Activated naive CD4-positive, alpha-beta T cell treated with anti-CD3 and anti-CD28 coated beads, Interleukin-2, amount 10 ng/mL, durations not matched to agents 7 days and 5 days (primary cell): ENCODE measurements around the gene FAM227B.
"Not testable (repeated sequence)": the region's sequence is repeated elsewhere in the genome, so short reads cannot be mapped to it uniquely, and the experiment has no call there.

Experiments
- CTCF ChIA-PET: fragments of 350-600 bp; sonication (Branson Sonifier 250); formaldehyde crosslinking; loops from one replicate; lab custom pipeline; 2021; ENCODE audit warnings: antibody characterized with exemption; lab: Charles Lee
- DNase-seq: peaks from one replicate; pipeline ENCODE4 v3.0.0-alpha.2; 2020
- H3K27ac Mint-ChIP-seq: one replicate; pipeline ENCODE4 v1.8.0; 2021; ENCODE audit warnings: mild to moderate bottlenecking, moderate library complexity, mixed read lengths
- H3K27me3 Mint-ChIP-seq: one replicate; pipeline ENCODE4 v1.8.0; 2021; ENCODE audit warnings: mild to moderate bottlenecking, mixed read lengths
- H3K36me3 Mint-ChIP-seq: one replicate; pipeline ENCODE4 v1.8.0; 2021; ENCODE audit warnings: mixed read lengths
- H3K4me1 Mint-ChIP-seq: one replicate; pipeline ENCODE4 v1.8.0; 2021; ENCODE audit warnings: mixed read lengths
- H3K4me3 Mint-ChIP-seq: one replicate; pipeline ENCODE4 v1.8.0; 2021; ENCODE audit warnings: mild to moderate bottlenecking, moderate library complexity, mixed read lengths
- H3K9me3 Mint-ChIP-seq: one replicate; pipeline ENCODE4 v1.8.0; 2021; ENCODE audit warnings: mixed read lengths

Gene FAM227B

GRCh38 chr15:49495993-49496753 is 124.4 kb downstream of the FAM227B start:
- no peak for DNase-seq
- Mint-ChIP-seq H3K36me3 (no peaks in the 10 kb centered on the region), H3K27me3 (no peaks in the 10 kb centered on the region), H3K4me1 (no peaks in the 10 kb centered on the region), H3K27ac (no peak overlapping the region), H3K4me3 (no peak overlapping the region), H3K9me3 (peaks cover under 1% of the 10 kb centered on the region)
- CTCF ChIA-PET, result interaction anchor here (0.8 kb wide), 1 partner anchor 25 kb away, joined by 3 read pairs; no protein-coding TSS in a partner anchor

DNA sequence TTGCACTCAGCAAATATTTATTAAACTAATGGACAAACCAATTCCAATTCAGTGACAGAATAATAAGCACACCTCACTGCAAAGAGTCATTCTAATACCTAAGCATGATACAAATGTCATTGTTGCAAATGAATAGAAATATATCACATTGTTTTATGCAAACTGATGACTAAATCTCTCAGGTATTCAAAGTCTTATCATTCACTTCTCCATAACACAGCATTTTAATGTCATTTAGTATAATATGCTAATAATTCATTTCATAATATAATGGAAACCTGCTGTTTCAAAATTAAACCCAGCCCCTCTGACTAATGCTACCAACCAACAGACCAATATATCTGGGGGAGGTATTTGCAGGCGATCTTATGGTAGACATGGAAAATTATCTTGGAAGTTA is 125.8 kb downstream of the FAM227B start:
- Mint-ChIP-seq H3K36me3 (no peaks in the 10 kb centered on the region), H3K4me1 (no peaks in the 10 kb centered on the region), H3K27ac (no peak overlapping the region), H3K27me3 (no peaks in the 10 kb centered on the region), H3K9me3 (no peaks in the 10 kb centered on the region), H3K4me3 (no peak overlapping the region)
- no peak for DNase-seq
- CTCF ChIA-PET, result no interaction called here

GRCh38 chr15:49492830-49493229 is 127.8 kb downstream of the FAM227B start:
- no peak for DNase-seq
- H3K9me3 Mint-ChIP-seq, result no peaks in the 10 kb centered on the region
- H3K4me1 Mint-ChIP-seq, result no peaks in the 10 kb centered on the region
- CTCF ChIA-PET, result interaction anchor here (0.7 kb wide), 1 partner anchor 21 kb away, joined by 4 read pairs; no protein-coding TSS in a partner anchor
- no peaks in the 10 kb centered on the region for H3K27me3 Mint-ChIP-seq
- no peak overlapping the region for H3K27ac Mint-ChIP-seq
- no peaks in the 10 kb centered on the region for H3K36me3 Mint-ChIP-seq
- H3K4me3 Mint-ChIP-seq, result no peak overlapping the region

DNA sequence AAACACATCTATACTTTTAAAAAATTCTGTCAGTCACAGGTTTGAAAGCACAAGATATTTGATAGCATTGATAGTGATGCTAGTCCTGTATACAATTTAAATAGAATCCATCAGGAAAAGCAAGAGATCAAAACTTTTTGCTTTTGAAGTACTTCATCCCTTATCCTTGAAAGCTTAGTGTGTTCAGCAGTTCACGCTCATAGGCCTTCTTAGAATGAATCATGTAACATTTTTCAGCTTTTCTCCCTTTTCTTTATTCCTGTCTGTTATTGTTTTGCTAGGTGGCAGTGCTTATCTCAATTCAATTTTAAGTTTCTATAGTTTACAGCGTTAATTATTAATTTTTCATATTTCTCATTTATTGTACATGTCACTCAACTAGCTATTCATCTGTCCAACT is 128.5 kb downstream of the FAM227B start:
- DNase-seq, result no peak
- H3K4me1 Mint-ChIP-seq, result no peaks in the 10 kb centered on the region

GRCh38 chr15:49490966-49491365 is 129.7 kb downstream of the FAM227B start:
- no peak overlapping the region for H3K4me3 Mint-ChIP-seq
- H3K36me3 Mint-ChIP-seq, result no peaks in the 10 kb centered on the region
- H3K4me1 Mint-ChIP-seq, result no peaks in the 10 kb centered on the region
- H3K27ac Mint-ChIP-seq, result no peak overlapping the region
- no peaks in the 10 kb centered on the region for H3K27me3 Mint-ChIP-seq
- DNase-seq, result no peak
- H3K9me3 Mint-ChIP-seq, result no peaks in the 10 kb centered on the region
- CTCF ChIA-PET, result no interaction called here

More for the DNA sequence above, 128.5 kb downstream of the FAM227B start:
- Mint-ChIP-seq H3K36me3 (no peaks in the 10 kb centered on the region), H3K9me3 (no peaks in the 10 kb centered on the region), H3K4me3 (no peak overlapping the region), H3K27me3 (no peaks in the 10 kb centered on the region), H3K27ac (no peak overlapping the region)
- CTCF ChIA-PET, result interaction anchor here (0.7 kb wide), 1 partner anchor 20 kb away, joined by 4 read pairs; no protein-coding TSS in a partner anchor

GRCh38 chr15:49485401-49485800 is 135.2 kb downstream of the FAM227B start:
- H3K27me3 Mint-ChIP-seq, H3K36me3 Mint-ChIP-seq, H3K4me3 Mint-ChIP-seq, H3K4me1 Mint-ChIP-seq, H3K27ac Mint-ChIP-seq, CTCF ChIA-PET, DNase-seq, H3K9me3 Mint-ChIP-seq: not testable (repeated sequence)

GRCh38 chr15:49478982-49479381 is 141.6 kb downstream of the FAM227B start:
- H3K36me3 Mint-ChIP-seq, H3K4me3 Mint-ChIP-seq, CTCF ChIA-PET, H3K9me3 Mint-ChIP-seq, H3K4me1 Mint-ChIP-seq, H3K27me3 Mint-ChIP-seq, H3K27ac Mint-ChIP-seq, DNase-seq: not testable (repeated sequence)

GRCh38 chr15:49478021-49478420 is 142.6 kb downstream of the FAM227B start:
- H3K27me3 Mint-ChIP-seq, H3K4me1 Mint-ChIP-seq, CTCF ChIA-PET, H3K4me3 Mint-ChIP-seq, H3K27ac Mint-ChIP-seq, DNase-seq, H3K36me3 Mint-ChIP-seq, H3K9me3 Mint-ChIP-seq: not testable (repeated sequence)

DNA sequence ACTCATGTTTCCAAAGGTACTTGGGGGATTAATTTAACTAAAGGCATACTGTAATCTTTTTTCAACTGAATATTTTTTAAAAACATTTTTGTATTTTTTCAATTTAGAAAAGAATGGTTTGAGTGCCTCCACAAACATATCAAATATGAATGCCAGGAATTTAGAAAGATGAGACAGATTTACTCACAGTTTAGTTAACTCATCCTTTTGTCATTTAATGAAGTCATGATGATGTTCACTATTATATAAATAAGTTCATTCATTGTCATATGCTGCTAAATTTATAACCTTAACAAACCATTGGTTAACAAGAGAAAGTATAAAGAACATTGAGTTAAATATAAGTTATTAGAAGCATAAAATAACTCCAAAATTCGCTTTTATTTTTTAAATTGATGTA is 147.6 kb downstream of the FAM227B start:
- Mint-ChIP-seq H3K4me1 (peaks cover 3% of the 10 kb centered on the region), H3K4me3 (no peak overlapping the region), H3K36me3 (no peaks in the 10 kb centered on the region), H3K27me3 (no peaks in the 10 kb centered on the region), H3K9me3 (no peaks in the 10 kb centered on the region), H3K27ac (no peak overlapping the region)
- no peak for DNase-seq
- CTCF ChIA-PET, result no interaction called here

DNA sequence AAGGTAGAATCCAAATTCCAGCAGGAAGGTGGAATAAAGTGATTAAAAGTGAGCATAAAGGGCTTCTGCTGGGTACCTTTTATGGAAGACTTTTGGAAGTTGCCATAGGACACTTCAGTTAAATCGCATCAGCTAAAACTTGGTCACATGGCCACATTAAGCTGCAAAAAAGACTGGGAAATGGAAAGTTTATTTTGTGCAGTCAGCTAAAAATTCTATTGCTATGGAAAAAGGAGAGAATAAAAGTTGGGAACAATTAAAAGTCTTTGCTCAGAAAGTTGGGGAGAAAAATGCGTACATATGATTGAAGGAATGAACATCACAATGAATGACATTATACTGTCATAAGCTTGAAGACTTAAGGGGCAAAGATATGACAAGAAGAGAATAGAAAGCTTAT is 148.3 kb downstream of the FAM227B start:
- no peaks in the 10 kb centered on the region for H3K36me3 Mint-ChIP-seq
- peaks cover 3% of the 10 kb centered on the region for H3K4me1 Mint-ChIP-seq
- no peak for DNase-seq
- H3K4me3 Mint-ChIP-seq, result no peak overlapping the region
- no peaks in the 10 kb centered on the region for H3K27me3 Mint-ChIP-seq
- CTCF ChIA-PET, result interaction anchor here (0.6 to 2.1 kb wide), 3 partner anchors 20 to 546 kb away, joined by 3 to 8 read pairs (median 4); no protein-coding TSS in a partner anchor
- H3K9me3 Mint-ChIP-seq, result no peaks in the 10 kb centered on the region
- no peak overlapping the region for H3K27ac Mint-ChIP-seq

- Mint-ChIP-seq H3K9me3 (no peaks in the 10 kb centered on the region), H3K4me1 (peaks cover 7% of the 10 kb centered on the region), H3K27me3 (no peaks in the 10 kb centered on the region), H3K27ac (no peak overlapping the region), H3K36me3 (no peaks in the 10 kb centered on the region), H3K4me3 (no peak overlapping the region)
- DNase-seq, result no peak
- CTCF ChIA-PET, result interaction anchor here (0.6 to 2.1 kb wide), 3 partner anchors 21 to 547 kb away, joined by 3 to 8 read pairs (median 4); no protein-coding TSS in a partner anchor
Measured at GRCh38 chr15:49471733-49472132, 148.9 kb downstream of the FAM227B start.

GRCh38 chr15:49471248-49471647 is 149.4 kb downstream of the FAM227B start:
- H3K36me3 Mint-ChIP-seq, H3K27me3 Mint-ChIP-seq, H3K9me3 Mint-ChIP-seq, H3K4me3 Mint-ChIP-seq, H3K4me1 Mint-ChIP-seq, H3K27ac Mint-ChIP-seq: not testable (repeated sequence)
- CTCF ChIA-PET, result interaction anchor here (1.2 to 2.1 kb wide), 3 partner anchors 21 to 235 kb away, joined by 3 to 8 read pairs (median 4); no protein-coding TSS in a partner anchor
- DNase-seq, result peak; percentile 49

DNA sequence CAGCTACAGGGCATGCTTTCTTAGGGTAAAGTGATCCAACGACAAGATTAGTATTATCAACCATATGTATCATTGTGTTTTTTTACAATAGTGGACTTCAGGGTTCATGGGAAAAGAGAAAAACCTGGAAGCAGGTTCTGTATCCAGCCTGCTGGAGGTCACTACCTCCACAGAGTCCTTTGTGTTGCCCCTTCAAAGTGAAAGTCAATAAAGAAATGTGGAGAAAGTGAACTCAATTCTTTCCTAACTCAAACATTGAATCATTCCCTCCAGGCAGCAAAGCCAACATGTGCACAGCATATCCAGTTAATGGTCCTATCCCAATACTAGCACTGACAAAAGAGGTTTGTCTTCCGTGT is 152.2 kb downstream of the FAM227B start:
- H3K36me3 Mint-ChIP-seq, result no peaks in the 10 kb centered on the region
- H3K27me3 Mint-ChIP-seq, result no peaks in the 10 kb centered on the region
- H3K4me1 Mint-ChIP-seq, result peaks cover 10% of the 10 kb centered on the region
- no peak for DNase-seq
- H3K27ac Mint-ChIP-seq, result no peak overlapping the region
- CTCF ChIA-PET, result no interaction called here
- H3K9me3 Mint-ChIP-seq, result no peaks in the 10 kb centered on the region
- H3K4me3 Mint-ChIP-seq, result no peak overlapping the region

DNA sequence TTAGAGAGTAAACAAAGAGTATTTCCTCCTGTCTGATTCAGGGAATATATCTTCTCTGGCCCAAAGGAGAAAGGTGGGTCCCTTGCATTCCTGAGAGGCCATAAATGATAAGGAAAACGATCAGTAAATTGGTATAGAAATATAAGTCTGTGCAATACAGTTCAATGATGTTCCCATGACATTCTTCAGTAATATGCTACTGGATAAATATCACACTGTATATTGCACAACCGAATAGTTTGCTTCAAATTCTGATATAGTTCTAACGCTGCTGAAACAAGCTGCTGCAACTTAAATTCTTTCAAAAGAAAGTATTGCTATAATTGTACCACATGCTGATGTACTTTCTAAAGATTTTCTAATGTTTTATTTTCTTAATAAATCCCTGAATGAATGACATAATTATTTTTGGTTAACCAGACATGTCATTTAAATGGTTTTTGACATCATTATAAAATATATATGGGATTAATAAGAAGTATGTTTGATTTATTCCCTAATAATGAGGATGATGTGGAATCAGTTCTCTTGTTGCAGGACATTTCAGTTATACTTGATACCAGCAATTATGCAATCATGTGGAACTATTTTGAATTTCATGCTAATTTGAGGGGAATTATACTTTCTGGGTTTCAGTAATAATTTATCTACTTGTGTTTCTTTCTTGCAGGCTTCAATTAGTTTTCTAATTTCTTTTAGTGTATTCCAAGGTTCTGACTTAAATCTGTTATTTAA is 152.7 kb downstream of the FAM227B start:
- H3K27me3 Mint-ChIP-seq, result no peaks in the 10 kb centered on the region
- H3K4me1 Mint-ChIP-seq, result peaks cover 10% of the 10 kb centered on the region
- no peak overlapping the region for H3K4me3 Mint-ChIP-seq
- no peaks in the 10 kb centered on the region for H3K36me3 Mint-ChIP-seq
- H3K9me3 Mint-ChIP-seq, result no peaks in the 10 kb centered on the region
- DNase-seq, result no peak
- no peak overlapping the region for H3K27ac Mint-ChIP-seq
- CTCF ChIA-PET, result no interaction called here

- Mint-ChIP-seq H3K9me3 (no peaks in the 10 kb centered on the region), H3K4me3 (no peak overlapping the region), H3K36me3 (no peaks in the 10 kb centered on the region), H3K27me3 (no peaks in the 10 kb centered on the region), H3K27ac (no peak overlapping the region), H3K4me1 (peaks cover 7% of the 10 kb centered on the region)
- CTCF ChIA-PET, result no interaction called here
- no peak for DNase-seq
Measured at GRCh38 chr15:49466119-49466518, 154.5 kb downstream of the FAM227B start.
